Keratinocyte (primary cell): ENCODE results near the gene SRPK2. TPM values are rescaled to one million over a fixed set of nuclear protein-coding genes. Genes with fewer than 3 reads are reported as not detected.

ENCODE experiments used
- DNase-seq: peaks from one replicate; pipeline ENCODE4 v3.0.0-alpha.2; 2011; ENCODE audit warnings: low read depth, missing footprints, low spot score
- FAIRE-seq: peaks from 2 replicates; lab custom pipeline; 2011; peaks lifted over from hg19 to GRCh38; lab: Jason Lieb, UNC
- H2AFZ ChIP-seq: 2 replicates; pipeline ENCODE4 v1.6.0; 2012; ENCODE audit warnings: low read length, control low read depth, inconsistent platforms; ENCODE audit not compliant: control insufficient read depth
- H3K27ac ChIP-seq: 2 replicates; pipeline ENCODE4 v1.5.1; 2011; ENCODE audit warnings: low read length; ENCODE audit not compliant: control insufficient read depth, insufficient read depth
- H3K27me3 ChIP-seq: 3 replicates; pipeline ENCODE4 v1.6.0; 2011; ENCODE audit warnings: low read length; ENCODE audit not compliant: control insufficient read depth, insufficient read depth; ENCODE audit errors: extremely low read depth
- H3K36me3 ChIP-seq, 2 experiments: 2 replicates in 1 of 2; 3 replicates in 1 of 2; pipeline ENCODE4 v1.5.1; 2011; ENCODE audit warnings: low read length in 2 of 2, mild to moderate bottlenecking in 1 of 2; ENCODE audit not compliant: control insufficient read depth in 2 of 2, insufficient read depth in 2 of 2; ENCODE audit errors: extremely low read depth in 1 of 2
- H3K4me1 ChIP-seq: 3 replicates; pipeline ENCODE4 v1.5.1; 2011; ENCODE audit warnings: low read length; ENCODE audit not compliant: control insufficient read depth, insufficient read depth; ENCODE audit errors: extremely low read depth
- H3K4me2 ChIP-seq: 3 replicates; pipeline ENCODE4 v1.6.0; 2011; ENCODE audit warnings: low read depth, low read length; ENCODE audit not compliant: control insufficient read depth, insufficient read depth; ENCODE audit errors: extremely low read depth
- H3K4me3 ChIP-seq, 3 experiments: fragments of 200-600 bp in 1 of 3; sonication (generic) in 1 of 3; 2 replicates in 2 of 3; 3 replicates in 1 of 3; pipeline ENCODE4 v1.5.1; 2011 to 2016; ENCODE audit warnings: low read length in 3 of 3, mild to moderate bottlenecking in 3 of 3, control low read depth in 2 of 3, inconsistent platforms in 1 of 3, low read depth in 1 of 3, mixed read lengths in 1 of 3, mixed run types in 1 of 3, moderate library complexity in 1 of 3; ENCODE audit not compliant: control insufficient read depth in 2 of 3, insufficient read depth in 2 of 3; ENCODE audit errors: extremely low read depth in 1 of 3
- H3K79me2 ChIP-seq: 2 replicates; pipeline ENCODE4 v1.6.0; 2012; ENCODE audit warnings: low read length; ENCODE audit not compliant: control insufficient read depth, insufficient read depth
- H3K9ac ChIP-seq: 3 replicates; pipeline ENCODE4 v1.6.0; 2011; ENCODE audit warnings: low read length; ENCODE audit not compliant: control insufficient read depth, insufficient read depth; ENCODE audit errors: extremely low read depth
- H3K9me1 ChIP-seq: 3 replicates; pipeline ENCODE4 v1.6.0; 2011; ENCODE audit warnings: low read length; ENCODE audit not compliant: control insufficient read depth, insufficient read depth; ENCODE audit errors: extremely low read depth
- H3K9me3 ChIP-seq: 2 replicates; pipeline ENCODE4 v1.5.1; 2012; ENCODE audit warnings: low read depth, low read length; ENCODE audit not compliant: control insufficient read depth
- H4K20me1 ChIP-seq: 3 replicates; pipeline ENCODE4 v1.6.0; 2011; ENCODE audit warnings: low read length; ENCODE audit not compliant: control insufficient read depth, insufficient read depth; ENCODE audit errors: extremely low read depth
- EZH2 ChIP-seq: IDR thresholded peaks from one replicate; pipeline ENCODE4 v1.6.1; 2012; ENCODE audit warnings: inconsistent platforms, mild to moderate bottlenecking, low read length, moderate library complexity
- dilution Hi-C: fragments of 300-500 bp; cut with MboI; formaldehyde crosslinking; loops from one replicate; pipeline ENCODE4 v1.7.0; 2020; ENCODE audit warnings: low sequenced_read_pairs; ENCODE audit not compliant: extremely low pct_ligation_motif_present
- polyA plus RNA-seq, 5 experiments: library from polyadenylated mRNA; depleted of rRNA in 3 of 5; stranded (reverse) in 3 of 5; stranded (forward) in 1 of 5; unstranded in 1 of 5; fragments of >200 nt; gene quantifications; 1 replicate in 1 of 5; 2 replicates in 3 of 5; 3 replicates in 1 of 5; pipeline versions ENCODE4 v1.2.1 to v1.2.3, GENCODE V29; 2011 to 2012; ENCODE audit warnings: missing spikeins in 2 of 5, low read depth in 1 of 5, low replicate concordance in 1 of 5
- TF ChIP-seq, protein P1 (sequence below), 3 experiments: IDR thresholded peaks in 1 of 3; conservative IDR thresholded peaks in 1 of 3; optimal IDR thresholded peaks in 1 of 3; 2 replicates in 2 of 3; 3 replicates in 1 of 3; pipeline versions ENCODE3 to v1.5.1; 2011; ENCODE audit warnings: low read length in 3 of 3, mild to moderate bottlenecking in 3 of 3, moderate library complexity in 2 of 3, control low read depth in 1 of 3, inconsistent platforms in 1 of 3; ENCODE audit not compliant: insufficient read depth in 2 of 3; ENCODE audit errors: extremely low read depth in 1 of 3

SRPK2 gene
- polyA plus RNA-seq, 1 donor (not counting 4 experiments of a cell fraction or from before 2014, with no cell fraction given) = 40.2 TPM

DNA sequence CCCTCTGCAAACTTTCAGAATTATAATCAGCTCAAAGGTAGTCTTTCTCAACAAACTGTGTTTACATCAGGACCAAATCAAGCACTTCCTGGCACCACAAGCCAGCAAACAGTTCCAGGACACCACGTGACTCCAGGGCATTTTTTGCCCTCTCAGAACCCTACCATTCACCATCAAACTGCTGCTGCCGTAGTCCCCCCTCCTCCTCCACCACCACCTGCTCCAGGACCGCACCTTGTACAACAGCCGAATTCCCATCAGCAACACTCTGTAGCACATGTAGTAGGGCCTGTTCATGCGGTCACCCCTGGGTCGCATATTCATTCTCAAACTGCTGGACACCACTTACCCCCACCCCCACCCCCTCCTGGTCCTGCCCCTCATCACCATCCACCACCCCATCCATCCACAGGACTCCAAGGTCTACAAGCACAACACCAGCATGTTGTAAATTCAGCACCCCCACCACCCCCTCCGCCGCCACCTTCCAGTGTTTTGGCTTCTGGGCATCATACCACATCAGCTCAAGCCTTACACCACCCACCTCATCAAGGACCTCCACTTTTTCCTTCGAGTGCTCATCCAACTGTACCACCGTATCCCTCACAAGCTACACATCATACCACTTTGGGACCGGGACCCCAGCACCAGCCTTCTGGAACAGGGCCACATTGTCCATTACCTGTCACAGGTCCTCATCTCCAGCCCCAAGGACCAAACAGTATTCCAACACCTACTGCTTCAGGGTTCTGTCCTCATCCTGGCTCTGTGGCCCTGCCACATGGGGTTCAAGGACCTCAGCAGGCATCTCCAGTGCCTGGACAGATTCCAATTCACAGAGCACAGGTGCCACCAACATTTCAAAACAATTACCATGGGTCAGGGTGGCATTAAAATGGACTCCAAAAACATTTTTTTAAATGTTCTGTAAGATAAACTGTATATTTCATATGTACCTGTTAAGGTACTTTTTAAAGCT is 276.0 kb downstream of the SRPK2 start:
- H3K27me3 ChIP-seq = no peaks in the 10 kb centered on the region
- no peaks in the 10 kb centered on the region for H4K20me1 ChIP-seq
- no peaks in the 10 kb centered on the region for H3K9me3 ChIP-seq
- no peaks in the 10 kb centered on the region for H3K4me1 ChIP-seq
- no peak overlapping the region for H3K9ac ChIP-seq
- no peak overlapping the region for H3K4me2 ChIP-seq
- H3K79me2 ChIP-seq = peaks cover 1% of the 10 kb centered on the region
- dilution Hi-C loops = no loop called here
- H3K4me3 ChIP-seq = no peak overlapping the region
- H3K36me3 ChIP-seq = peaks cover 21 to 26% of the 10 kb centered on the region in 2 experiments
- no peak overlapping the region for H2AFZ ChIP-seq
- DNase-seq (no peak), FAIRE-seq (no peak)
- H3K27ac ChIP-seq = no peak overlapping the region
- H3K9me1 ChIP-seq = no peaks in the 10 kb centered on the region
- TF ChIP-seq EZH2 = no peak
- TF ChIP-seq, protein P1, sequence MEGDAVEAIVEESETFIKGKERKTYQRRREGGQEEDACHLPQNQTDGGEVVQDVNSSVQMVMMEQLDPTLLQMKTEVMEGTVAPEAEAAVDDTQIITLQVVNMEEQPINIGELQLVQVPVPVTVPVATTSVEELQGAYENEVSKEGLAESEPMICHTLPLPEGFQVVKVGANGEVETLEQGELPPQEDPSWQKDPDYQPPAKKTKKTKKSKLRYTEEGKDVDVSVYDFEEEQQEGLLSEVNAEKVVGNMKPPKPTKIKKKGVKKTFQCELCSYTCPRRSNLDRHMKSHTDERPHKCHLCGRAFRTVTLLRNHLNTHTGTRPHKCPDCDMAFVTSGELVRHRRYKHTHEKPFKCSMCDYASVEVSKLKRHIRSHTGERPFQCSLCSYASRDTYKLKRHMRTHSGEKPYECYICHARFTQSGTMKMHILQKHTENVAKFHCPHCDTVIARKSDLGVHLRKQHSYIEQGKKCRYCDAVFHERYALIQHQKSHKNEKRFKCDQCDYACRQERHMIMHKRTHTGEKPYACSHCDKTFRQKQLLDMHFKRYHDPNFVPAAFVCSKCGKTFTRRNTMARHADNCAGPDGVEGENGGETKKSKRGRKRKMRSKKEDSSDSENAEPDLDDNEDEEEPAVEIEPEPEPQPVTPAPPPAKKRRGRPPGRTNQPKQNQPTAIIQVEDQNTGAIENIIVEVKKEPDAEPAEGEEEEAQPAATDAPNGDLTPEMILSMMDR (optimal IDR thresholded peaks at IDR 0.05 in 1 of 3, IDR thresholded peaks at IDR 0.05 in 1 of 3, conservative IDR thresholded peaks at IDR 0.05 in 1 of 3; ENCODE audit: extremely low read depth in 1 of 3, insufficient read depth in 2 of 3, low read length in 3 of 3) = no peak

DNA sequence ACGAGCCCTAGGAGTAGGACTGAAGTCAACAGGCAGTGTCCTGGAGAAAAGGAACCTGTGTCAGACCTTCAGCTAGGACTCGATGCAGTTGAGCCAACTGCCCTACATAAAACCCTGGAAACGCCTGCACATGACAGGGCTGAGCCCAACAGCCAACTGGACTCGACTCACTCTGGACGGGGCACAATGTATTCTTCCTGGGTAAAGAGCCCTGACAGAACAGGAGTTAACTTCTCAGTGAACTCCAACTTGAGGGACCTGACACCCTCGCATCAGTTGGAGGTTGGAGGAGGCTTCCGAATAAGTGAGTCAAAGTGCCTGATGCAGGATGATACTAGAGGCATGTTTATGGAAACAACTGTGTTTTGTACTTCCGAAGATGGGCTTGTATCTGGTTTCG is 281.3 kb downstream of the SRPK2 start:
- dilution Hi-C loops = no loop called here
- no peaks in the 10 kb centered on the region for H3K79me2 ChIP-seq
- peaks cover 25 to 38% of the 10 kb centered on the region in 2 experiments for H3K36me3 ChIP-seq
- H4K20me1 ChIP-seq = no peaks in the 10 kb centered on the region
- H3K4me3 ChIP-seq = no peak overlapping the region
- TF ChIP-seq, protein P1 (optimal IDR thresholded peaks at IDR 0.05 in 1 of 3, IDR thresholded peaks at IDR 0.05 in 1 of 3, conservative IDR thresholded peaks at IDR 0.05 in 1 of 3; ENCODE audit: extremely low read depth in 1 of 3, insufficient read depth in 2 of 3, low read length in 3 of 3) = no peak
- TF ChIP-seq EZH2 = no peak
- H3K4me1 ChIP-seq = no peaks in the 10 kb centered on the region
- no peak overlapping the region for H2AFZ ChIP-seq
- H3K9me1 ChIP-seq = no peaks in the 10 kb centered on the region
- no peak overlapping the region for H3K4me2 ChIP-seq
- no peaks in the 10 kb centered on the region for H3K9me3 ChIP-seq
- H3K9ac ChIP-seq = no peak overlapping the region
- DNase-seq = no peak
- no peak for FAIRE-seq
- H3K27me3 ChIP-seq = no peaks in the 10 kb centered on the region
- no peak overlapping the region for H3K27ac ChIP-seq
